ENCODE measurements around the gene B4GALT2.

The B4GALT2 gene

GRCh38 chr1:43969416-43969745, 9.6 kb upstream of the B4GALT2 start:
- H3K4me3 ChIP-seq (ENCODE audit: low read depth, low read length), result no peak overlapping the region

- peak within 1 kb of the TSS; percentile 98 for H3K4me3 ChIP-seq (ENCODE audit: low read depth, low read length)
Observed at GRCh38 chr1:43969746-43970466, 9.1 kb upstream of the B4GALT2 start, which contains the start of gene DPH2. TSS of gene DPH2 (plus strand) at chr1:43970010. CDS start at chr1:43970176, 166 bp downstream.

- peak overlapping the region; percentile 98 for H3K4me3 ChIP-seq (ENCODE audit: low read depth, low read length)
Observed at GRCh38 chr1:43970502-43970901, 8.5 kb upstream of the B4GALT2 start.

GRCh38 chr1:43970911-43971310, 8.1 kb upstream of the B4GALT2 start:
- no peak overlapping the region for H3K4me3 ChIP-seq (ENCODE audit: low read depth, low read length)

GRCh38 chr1:43971336-43971980, 7.6 kb upstream of the B4GALT2 start:
- H3K4me3 ChIP-seq (ENCODE audit: low read depth, low read length), result no peak overlapping the region

- H3K4me3 ChIP-seq (ENCODE audit: low read depth, low read length), result peak overlapping the region; percentile 81
Observed at GRCh38 chr1:43973981-43974442, 5.0 kb upstream of the B4GALT2 start.

- H3K4me3 ChIP-seq (ENCODE audit: low read depth, low read length), result peak within 1 kb of the TSS; percentile 81
Observed at GRCh38 chr1:43974443-43975248, 4.4 kb upstream of the B4GALT2 start, which contains the start of gene ATP6V0B. TSS of gene ATP6V0B (plus strand) at chr1:43974960. CDS start at chr1:43975041, 81 bp downstream.

- peak overlapping the region; percentile 81 for H3K4me3 ChIP-seq (ENCODE audit: low read depth, low read length)
Observed at GRCh38 chr1:43975249-43975961, 3.6 kb upstream of the B4GALT2 start.

GRCh38 chr1:43976045-43976444, 3.0 kb upstream of the B4GALT2 start:
- peak overlapping the region; percentile 81 for H3K4me3 ChIP-seq (ENCODE audit: low read depth, low read length)

- H3K4me3 ChIP-seq (ENCODE audit: low read depth, low read length), result no peak overlapping the region
Observed at GRCh38 chr1:43976890-43977289, 2.1 kb upstream of the B4GALT2 start.

- H3K4me3 ChIP-seq (ENCODE audit: low read depth, low read length), result no peak overlapping the region
Observed at GRCh38 chr1:43977376-43978263, 1.4 kb upstream of the B4GALT2 start.

GRCh38 chr1:43978264-43978550, 803 bp upstream of the B4GALT2 start:
- peak overlapping the region; percentile 64 for H3K4me3 ChIP-seq (ENCODE audit: low read depth, low read length)

- H3K4me3 ChIP-seq (ENCODE audit: low read depth, low read length), result peak overlapping the region; percentile 47
Observed at GRCh38 chr1:43979261-43979527, 184 bp downstream of the B4GALT2 start.

GRCh38 chr1:43979528-43980254, 681 bp downstream of the B4GALT2 start:
- H3K4me3 ChIP-seq (ENCODE audit: low read depth, low read length), result peak overlapping the region; percentile 47

GRCh38 chr1:43980255-43981134, 1.5 kb downstream of the B4GALT2 start:
- H3K4me3 ChIP-seq (ENCODE audit: low read depth, low read length), result peak overlapping the region; percentile 47

GRCh38 chr1:43981135-43981491, 2.1 kb downstream of the B4GALT2 start:
- H3K4me3 ChIP-seq (ENCODE audit: low read depth, low read length), result no peak overlapping the region

- H3K4me3 ChIP-seq (ENCODE audit: low read depth, low read length), result no peak overlapping the region
Observed at GRCh38 chr1:43981636-43982035, 2.6 kb downstream of the B4GALT2 start.

- H3K4me3 ChIP-seq (ENCODE audit: low read depth, low read length), result no peak overlapping the region
Observed at GRCh38 chr1:43982241-43982640, 3.2 kb downstream of the B4GALT2 start.

- H3K4me3 ChIP-seq (ENCODE audit: low read depth, low read length), result no peak overlapping the region
Observed at GRCh38 chr1:43982808-43983207, 3.8 kb downstream of the B4GALT2 start.

Data from iPS-11a (cell line).